ENCODE results near the gene TUBGCP2. TPM values are rescaled to one million over a fixed set of nuclear protein-coding genes. Genes with fewer than 3 reads are reported as not detected.
"Not testable (repeated sequence)": the region's sequence is repeated elsewhere in the genome, so short reads cannot be mapped to it uniquely, and the experiment has no call there.

The TUBGCP2 gene
- polyA plus RNA-seq, 3 donors: 21.0 to 35.0 (median 26.8) TPM

DNA sequence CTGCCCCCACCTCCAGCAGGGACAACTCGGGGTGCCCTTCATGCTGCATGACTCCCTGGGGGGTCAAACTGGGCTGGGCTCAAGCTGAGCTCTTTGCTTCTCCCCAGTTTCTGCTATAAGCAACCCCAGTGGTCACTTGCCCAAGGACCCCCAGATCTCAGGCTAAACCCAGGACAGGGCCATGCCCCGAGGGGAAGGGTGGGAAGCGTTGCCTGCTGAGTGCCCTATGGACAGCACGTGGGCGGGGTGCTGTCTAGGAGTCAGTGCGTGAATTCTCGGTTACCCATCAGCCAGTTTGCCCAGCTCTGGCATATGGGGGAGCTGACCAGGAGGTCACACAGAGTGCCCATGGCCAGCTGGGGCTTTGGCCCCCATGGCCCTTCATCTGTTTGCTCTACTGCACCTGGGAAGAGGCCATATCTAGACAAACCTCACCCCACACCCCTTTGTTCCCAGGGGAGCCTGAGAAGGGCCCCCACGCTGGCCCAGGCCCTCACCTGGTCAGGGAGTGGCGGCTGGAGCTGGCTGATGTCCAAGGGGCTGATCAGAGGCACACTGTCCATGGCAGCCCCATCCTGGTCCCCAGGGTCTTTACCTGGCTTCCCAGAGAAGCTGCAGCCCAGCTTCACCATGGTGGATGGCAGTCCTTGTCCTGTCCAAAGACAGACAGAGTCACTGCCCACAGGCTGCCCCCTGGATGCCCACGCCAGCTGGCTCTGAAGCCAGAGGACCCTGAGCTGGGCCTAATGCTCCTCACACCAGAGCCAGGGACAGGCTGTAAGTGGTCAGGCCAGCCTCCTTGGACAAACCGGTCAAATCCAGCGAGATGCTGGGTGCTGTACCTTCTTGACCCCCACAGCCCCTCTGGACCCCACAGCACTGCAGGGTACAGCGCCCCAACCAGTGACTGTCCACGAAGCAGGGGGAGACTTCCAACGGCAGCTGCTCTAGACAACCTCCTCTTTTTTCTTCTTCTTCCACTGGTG, 20.0 kb upstream of the TUBGCP2 start:
- H3K27ac ChIP-seq (ENCODE audit: low read depth, low read length): no peak overlapping the region
- WGBS, 3 donors: 71 to 84% (median 80%) methylated on average over 15 of the region's 15 CpGs

DNA sequence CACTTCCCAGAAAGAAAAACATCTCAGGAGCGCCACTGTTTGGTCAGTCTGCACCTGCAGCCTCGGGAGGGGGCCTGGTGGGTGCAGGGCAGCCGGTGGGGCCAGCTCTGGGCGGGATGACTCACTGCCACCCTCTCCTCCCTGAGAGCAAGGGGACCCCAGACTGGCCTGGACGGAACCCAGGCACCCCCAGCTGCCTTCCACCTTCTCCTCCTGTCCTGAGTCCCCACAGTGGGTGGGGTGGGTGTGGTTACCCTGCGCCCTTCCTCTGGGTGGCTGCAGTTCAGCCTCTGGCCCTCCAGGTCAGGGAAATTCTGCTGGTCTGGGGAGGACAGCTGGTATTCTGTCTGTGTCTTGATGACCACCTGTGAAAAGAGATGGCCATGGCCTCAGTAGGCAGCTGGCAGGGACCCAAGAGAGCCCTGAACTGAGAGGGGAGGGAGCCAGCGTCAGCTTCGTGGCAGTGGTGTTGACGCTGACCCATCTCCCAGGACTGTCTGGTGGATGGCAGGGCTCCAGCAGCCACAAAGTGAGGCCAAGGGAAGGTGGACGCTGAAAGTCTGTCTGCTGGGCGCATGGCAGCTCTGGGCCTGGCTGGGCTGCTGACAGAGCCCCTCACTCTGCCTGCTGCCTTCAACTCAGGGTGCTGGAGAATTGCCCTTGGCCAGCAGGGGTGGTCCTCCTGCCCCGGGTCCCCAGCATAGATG, 19.1 kb upstream of the TUBGCP2 start:
- no peak overlapping the region for H3K27ac ChIP-seq (ENCODE audit: low read depth, low read length)
- WGBS, 3 donors: 35 to 50% (median 41%) methylated on average over 11 to 12 of the region's 12 CpGs

DNA sequence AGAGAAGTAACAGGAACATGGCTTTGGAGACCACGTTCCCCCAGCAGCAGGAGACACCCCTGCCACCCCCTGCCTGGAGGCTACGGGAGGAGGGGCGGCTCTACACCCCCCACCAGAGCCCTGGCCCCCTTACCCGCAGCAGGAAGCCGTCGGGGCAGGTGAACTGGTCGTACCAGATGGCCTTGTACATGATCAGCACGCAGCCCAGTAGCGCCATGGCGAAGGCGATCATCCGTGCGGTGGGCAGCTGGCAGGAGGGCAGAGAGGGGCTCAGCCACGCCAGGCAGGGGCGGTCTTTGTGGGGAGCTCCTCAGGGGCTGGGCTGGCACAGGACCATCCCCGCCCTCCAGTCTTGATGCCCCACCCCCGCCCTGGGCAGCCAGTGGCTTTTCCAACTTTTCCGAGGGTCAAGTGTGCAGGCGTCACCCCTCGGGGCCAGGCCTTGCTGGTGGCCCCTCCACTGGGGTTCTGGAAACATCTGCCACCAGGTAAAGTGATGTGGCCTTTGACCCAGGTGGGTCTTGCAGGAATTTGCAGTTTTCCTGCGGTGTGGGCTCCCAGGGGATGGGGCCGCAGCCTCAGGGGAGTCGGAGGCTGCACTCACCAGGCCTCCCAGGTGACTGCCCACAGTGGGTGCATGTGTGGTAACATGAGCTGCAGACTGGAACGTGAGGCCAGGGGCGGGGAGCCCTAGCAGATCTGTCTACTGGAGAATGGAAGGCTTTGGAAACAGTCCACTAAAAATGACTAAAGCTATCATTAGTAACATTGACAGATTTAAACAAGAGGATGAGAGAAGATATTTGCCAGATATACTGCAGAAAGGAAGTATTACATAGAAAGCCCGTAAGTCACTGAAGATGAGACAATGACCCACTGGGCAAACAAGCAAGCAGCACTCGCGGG, 18.3 kb upstream of the TUBGCP2 start:
- 22 to 32% (median 25%) methylated on average over 26 to 28 of the region's 28 CpGs for WGBS, 3 donors
- H3K27ac ChIP-seq (ENCODE audit: low read depth, low read length): no peak overlapping the region

DNA sequence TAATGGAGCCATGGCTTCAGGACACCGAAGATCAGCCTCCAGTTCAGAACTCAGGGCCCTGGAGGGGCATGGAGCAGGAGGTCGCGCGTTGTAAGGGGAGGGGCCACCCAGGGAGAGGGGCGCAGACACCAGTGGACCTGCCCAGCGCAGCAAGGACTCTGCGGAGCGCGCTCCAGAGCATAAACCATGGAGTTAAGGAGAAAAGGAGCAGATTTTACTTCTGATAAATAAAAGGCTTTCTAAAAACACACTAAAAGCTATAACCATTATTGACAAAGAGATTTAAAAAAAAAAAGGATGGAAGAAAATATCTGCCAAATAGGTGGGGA, 17.5 kb upstream of the TUBGCP2 start:
- no peak overlapping the region for H3K27ac ChIP-seq (ENCODE audit: low read depth, low read length)
- 29 to 37% (median 35%) methylated on average over 9 of the region's 9 CpGs for WGBS, 3 donors

DNA sequence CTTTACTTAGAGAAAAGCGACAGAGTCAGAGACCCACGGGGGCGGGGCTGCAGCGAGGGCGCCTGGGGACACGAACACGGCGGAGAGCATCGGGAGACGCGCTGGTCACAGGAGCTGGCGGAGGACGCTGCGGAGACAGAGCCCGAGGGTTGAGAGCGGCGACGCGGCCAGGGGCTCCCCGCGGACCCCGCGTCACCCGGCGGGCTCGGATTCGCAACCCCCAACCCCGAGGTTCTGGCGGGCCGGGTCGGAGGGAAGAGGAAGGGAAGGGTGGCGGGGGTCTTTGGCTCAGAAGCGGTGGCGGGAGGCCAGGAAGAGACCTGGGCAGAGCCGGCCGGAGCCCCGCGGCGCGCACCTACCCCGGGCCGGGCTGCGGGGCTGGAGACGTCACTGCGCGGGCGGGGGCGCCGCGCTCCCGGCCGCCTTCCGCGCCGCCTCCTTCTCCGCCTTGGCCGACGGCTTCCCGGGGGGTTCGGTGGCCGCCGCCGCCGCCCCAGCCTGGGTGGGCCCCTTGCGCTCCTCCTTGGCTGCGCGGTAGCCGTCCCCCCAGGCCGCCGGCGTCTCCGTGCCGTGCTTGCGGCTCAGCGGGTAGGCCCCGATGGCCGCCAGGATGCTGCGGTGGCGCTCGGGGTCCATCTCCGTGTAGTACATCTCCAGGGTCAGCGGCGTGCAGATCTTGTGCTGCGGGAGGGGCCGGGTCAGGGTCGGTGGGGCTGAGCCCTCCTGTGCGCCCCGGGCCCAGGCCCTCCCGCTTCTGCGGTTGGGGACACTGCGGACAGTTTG, 17.0 kb upstream of the TUBGCP2 start:
- 2 to 3% (median 2%) methylated on average over 64 to 91 of the region's 91 CpGs for WGBS, 3 donors
- no peak overlapping the region for H3K27ac ChIP-seq (ENCODE audit: low read depth, low read length)

DNA sequence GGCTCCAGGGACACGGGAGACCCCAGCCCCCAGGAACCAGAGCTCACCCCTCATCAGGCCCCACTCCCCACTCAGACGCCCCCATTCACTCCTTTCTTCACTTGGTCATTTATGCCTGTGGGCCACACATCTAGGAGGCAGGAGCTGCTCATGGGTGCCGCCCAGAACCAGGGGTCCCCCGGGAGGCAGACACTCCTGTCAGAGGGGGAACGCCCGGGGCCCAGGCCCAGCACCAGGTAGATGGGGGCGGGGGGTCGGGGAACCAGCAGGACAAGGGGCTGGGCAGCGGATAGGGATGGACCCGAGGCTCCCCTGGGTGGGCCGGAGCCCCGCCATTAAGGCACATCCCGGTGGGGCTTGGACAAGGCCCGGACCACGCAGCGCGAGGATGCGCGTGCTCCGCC, 16.2 kb upstream of the TUBGCP2 start:
- H3K27ac ChIP-seq (ENCODE audit: low read depth, low read length): no peak overlapping the region
- 14 to 22% (median 19%) methylated on average over 20 of the region's 20 CpGs for WGBS, 3 donors

DNA sequence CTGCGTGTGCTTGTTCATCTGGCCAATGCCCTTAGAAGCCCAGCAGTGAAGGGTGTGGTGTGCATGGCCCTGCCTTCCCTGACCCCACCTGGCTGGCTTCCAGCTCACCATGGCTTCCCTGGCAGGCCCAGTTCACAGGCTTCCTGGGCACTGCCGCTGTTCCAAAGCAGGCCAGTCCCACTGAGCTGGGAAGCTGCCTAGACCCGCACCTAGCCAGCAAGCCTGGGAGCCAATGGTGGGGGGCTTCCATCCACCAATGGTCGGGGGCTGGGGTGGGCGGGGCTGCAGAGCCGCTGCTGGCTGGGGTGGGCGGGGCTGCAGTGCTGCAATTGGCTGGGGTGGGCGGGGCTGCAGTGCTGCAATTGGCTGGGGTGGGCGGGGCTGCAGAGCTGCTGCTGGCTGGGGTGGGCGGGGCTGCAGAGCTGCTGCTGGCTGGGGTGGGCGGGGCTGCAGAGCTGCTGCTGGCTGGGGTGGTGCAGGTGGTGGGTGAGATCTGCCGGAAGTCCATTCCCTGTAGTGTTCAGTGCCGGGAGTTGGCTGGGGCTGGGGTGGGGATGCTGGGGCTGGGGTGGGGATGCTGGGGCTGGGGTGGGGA, 15.6 kb upstream of the TUBGCP2 start:
- no peak overlapping the region for H3K27ac ChIP-seq (ENCODE audit: low read depth, low read length)
- 5 to 8% (median 6%) methylated on average over 10 to 13 of the region's 13 CpGs for WGBS, 3 donors

DNA sequence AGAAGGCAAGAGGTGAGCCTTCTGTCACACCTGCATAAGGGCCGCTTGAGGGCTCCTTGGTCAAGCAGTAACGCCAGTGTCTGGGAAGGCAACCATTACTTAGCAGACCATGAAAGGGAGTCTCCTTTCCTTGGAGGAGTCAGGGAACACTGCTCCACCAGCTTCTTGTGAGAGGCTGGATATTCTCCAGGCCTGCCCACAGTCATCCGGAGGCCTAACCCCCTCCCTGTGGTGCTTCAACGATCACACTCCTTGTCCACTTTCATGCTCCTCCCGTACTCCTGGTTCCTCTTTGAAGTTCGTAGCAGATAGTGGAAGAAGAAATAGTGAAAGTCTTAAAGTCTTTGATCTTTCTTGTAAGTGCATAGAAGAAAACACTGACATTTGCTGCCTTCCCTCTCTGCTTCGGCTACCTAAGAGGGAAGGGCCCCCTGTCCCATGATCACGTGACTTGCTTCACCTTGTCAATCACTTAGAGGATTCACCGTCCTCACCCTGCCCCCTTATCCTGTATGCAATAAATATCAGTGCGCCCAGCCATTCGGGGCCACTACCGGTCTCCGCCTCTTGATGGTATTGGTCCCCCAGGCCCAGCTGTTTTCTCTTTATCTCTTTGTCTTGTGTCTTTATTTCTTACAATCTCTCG, 13.5 kb upstream of the TUBGCP2 start:
- not testable (repeated sequence) for H3K27ac ChIP-seq (ENCODE audit: low read depth, low read length)
- WGBS, 3 donors: 59 to 74% (median 67%) methylated on average over 9 to 12 of the region's 14 CpGs

DNA sequence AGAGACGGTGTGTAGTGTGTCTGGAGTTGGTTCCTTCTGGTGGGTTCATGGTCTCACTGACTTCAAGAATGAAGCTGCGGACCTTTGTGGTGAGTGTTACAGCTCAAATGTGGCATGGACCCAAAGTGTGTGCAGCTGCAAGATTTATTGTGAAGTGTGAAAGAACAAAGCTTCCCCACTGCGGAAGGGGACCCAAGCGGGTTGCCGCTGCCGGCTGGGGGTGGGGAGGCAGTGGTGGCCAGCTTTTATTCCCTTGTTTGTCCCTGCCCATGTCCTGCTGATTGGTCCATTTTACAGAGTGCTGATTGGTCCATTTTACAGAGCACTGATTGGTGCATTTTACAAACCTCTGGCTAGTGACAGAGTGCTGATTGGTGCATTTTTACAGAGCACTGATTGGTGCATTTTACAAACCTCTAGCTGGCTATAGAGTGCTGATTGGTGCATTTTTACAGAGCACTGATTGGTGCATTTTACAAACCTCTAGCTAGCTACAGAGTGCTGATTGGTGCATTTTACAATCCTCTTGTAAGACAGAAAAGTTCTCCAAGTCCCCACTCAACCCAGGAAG, 12.3 kb upstream of the TUBGCP2 start:
- not testable (repeated sequence) for H3K27ac ChIP-seq (ENCODE audit: low read depth, low read length)
- WGBS, 3 donors: 86 to 96% (median 94%) methylated on average over 6 of the region's 6 CpGs

DNA sequence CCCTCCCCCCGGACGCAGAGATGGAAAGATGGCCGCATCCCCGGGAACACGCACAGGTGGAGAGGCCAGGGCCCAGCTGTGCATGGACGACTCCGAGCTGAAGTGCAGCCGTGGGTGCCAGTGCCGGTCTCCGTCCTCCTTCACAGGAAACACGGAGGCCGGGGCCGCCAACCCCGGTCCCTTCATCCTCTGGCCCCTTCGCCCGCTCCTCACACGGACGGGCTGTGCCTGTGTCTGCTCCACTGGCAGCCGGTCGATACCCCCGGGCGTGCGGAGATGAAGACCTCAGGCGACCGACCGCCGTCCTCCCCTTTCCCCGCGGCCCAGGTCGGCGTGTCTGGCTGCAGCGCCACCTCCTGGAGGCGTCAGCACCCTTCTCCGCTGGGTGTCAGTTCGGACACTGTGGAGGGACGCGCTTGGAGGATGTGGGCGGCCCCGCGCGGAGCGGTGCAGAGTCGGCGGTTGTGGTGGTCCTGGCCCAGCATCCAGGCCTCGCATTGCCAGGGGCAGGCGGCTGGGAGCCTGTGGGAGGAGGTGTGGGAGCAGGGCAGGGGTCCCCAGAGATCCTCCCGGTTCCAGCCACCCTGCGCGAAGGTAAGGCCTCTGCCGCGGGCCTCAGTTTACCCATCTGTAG, 9.9 kb upstream of the TUBGCP2 start:
- WGBS, 3 donors: 6 to 10% (median 8%) methylated on average over 50 to 51 of the region's 51 CpGs
- H3K27ac ChIP-seq (ENCODE audit: low read depth, low read length): no peak overlapping the region

DNA sequence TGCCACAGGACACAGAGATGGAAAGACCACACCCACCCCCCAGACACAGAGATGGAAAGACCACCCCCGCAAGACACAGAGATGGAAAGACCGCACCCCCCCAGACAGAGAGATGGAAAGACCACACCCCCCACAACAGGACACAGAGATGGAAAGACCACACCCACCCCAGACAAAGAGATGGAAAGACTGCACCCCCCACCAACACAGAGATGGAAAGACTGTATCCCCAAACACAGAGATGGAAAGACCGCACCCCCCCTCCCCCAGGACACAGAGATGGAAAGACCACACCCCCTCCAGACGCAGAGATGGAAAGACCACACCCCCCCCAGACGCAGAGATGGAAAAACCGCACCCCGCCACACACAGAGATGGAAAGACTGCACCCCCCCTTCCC, 8.1 kb upstream of the TUBGCP2 start:
- no peak overlapping the region for H3K27ac ChIP-seq (ENCODE audit: low read depth, low read length)
- WGBS, 3 donors: 77 to 85% (median 80%) methylated on average over 7 of the region's 7 CpGs

DNA sequence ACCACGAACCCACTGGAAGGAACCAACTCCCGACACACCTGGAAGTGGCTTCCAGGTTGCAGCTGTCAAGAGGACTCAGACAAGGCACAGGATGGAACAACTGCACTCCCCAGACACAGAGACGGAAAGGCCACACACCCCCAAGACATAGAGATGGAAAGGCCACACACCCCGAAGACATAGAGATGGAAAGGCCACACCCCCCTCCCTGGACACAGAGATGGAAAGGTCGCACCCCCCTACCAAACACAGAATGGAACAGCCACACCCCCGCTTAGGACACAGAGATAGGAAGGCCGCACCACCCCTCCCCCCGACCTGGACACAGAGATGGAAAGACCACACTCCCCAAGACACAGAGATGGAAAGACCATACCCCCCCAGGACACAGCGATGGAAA, 7.6 kb upstream of the TUBGCP2 start:
- no peak overlapping the region for H3K27ac ChIP-seq (ENCODE audit: low read depth, low read length)
- 86 to 91% (median 89%) methylated on average over 8 to 9 of the region's 9 CpGs for WGBS, 3 donors

DNA sequence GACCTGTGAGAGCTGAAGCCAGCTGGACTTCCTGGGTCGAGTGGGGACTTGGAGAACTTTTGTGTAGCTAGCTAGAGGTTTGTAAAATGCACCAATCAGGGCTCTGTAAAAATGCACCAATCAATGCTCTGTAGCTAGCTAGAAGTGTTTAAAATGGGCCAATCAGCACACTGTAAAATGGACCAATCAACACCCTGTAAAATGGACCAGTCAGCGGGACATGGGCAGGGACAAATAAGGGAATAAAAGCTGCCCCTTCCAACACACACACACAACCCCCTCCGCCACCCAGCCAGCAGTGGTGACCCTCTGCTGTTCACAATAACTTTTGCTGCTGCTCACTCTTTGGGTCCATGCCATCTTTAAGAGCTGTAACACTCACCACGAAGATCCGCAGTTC, 7.2 kb upstream of the TUBGCP2 start:
- 82 to 90% (median 84%) methylated on average over 5 of the region's 5 CpGs for WGBS, 3 donors
- H3K27ac ChIP-seq (ENCODE audit: low read depth, low read length): no peak overlapping the region

DNA sequence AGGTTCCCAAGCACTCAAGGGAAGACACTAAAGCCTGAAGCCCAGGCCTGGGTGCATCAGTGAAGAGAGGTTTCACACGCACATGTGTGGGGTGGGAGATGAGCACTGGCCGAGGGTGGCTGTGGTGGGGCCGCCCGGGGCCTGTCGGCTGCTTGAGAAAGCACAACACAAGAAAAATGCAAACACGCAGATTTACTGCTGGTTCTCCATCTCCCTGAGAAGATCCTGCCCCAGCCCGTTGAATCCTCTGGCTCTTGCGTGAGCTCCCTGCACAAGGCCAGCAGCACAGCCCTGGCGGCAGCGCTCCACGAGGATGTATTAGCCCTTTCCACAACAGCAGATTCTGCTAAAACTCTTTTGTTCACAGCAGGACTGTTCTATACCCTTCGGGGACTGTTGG, 6.2 kb upstream of the TUBGCP2 start:
- H3K27ac ChIP-seq (ENCODE audit: low read depth, low read length): no peak overlapping the region
- WGBS, 3 donors: 76 to 90% (median 77%) methylated on average over 12 of the region's 12 CpGs

DNA sequence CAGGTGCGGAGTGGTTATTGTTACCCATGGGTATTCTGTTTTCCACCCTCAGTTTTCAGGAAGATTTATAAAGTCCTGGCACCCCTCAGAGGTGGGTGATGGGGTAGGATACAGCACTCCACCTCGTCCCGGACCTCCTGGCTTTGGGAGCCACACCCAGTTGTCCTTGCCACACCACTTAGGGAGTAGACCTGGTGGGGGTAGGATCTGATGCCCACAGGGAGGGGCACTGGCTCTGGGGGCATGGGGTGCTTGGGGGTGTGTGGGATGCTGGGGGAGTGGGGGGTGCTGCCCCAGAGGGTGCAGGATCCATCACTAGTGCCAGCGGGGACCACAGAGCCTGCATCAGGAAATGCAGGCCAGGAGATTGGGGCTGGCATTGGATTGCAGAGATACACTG, 4.5 kb upstream of the TUBGCP2 start:
- 57 to 73% (median 73%) methylated on average over 4 of the region's 4 CpGs for WGBS, 3 donors
- H3K27ac ChIP-seq (ENCODE audit: low read depth, low read length): no peak overlapping the region

DNA sequence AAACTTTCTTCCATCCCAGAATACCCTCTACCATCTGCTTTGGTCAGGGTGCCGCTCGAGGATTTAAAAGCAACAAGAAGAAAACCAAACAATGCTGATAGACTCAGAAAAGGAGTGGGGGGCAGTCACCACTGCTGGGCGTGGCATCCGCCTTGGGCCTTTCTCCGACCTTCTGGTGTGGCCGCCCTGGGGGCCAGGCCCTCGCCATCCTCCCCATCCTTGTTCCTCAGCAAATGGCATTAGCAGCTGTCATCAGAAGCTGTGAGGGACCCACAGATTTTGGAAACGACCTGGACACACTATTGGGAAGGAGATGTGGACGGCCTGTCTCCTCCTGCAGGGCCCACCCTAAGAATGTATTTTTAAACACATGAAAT, 4.1 kb upstream of the TUBGCP2 start:
- WGBS, 3 donors: 93 to 95% (median 94%) methylated on average over 9 of the region's 9 CpGs
- no peak overlapping the region for H3K27ac ChIP-seq (ENCODE audit: low read depth, low read length)

All from adipose tissue (tissue), 3 donors.